ENCODE results near the gene ANGPTL8. TPM values are rescaled to one million over a fixed set of nuclear protein-coding genes. Genes with fewer than 3 reads are reported as not detected.

The ANGPTL8 gene
- total and polyA plus RNA-seq, 2 of the 13 experiments (the other 11 are each of a cell fraction or from before 2014, with no cell fraction given) = 27.3 to 243 TPM

DNA sequence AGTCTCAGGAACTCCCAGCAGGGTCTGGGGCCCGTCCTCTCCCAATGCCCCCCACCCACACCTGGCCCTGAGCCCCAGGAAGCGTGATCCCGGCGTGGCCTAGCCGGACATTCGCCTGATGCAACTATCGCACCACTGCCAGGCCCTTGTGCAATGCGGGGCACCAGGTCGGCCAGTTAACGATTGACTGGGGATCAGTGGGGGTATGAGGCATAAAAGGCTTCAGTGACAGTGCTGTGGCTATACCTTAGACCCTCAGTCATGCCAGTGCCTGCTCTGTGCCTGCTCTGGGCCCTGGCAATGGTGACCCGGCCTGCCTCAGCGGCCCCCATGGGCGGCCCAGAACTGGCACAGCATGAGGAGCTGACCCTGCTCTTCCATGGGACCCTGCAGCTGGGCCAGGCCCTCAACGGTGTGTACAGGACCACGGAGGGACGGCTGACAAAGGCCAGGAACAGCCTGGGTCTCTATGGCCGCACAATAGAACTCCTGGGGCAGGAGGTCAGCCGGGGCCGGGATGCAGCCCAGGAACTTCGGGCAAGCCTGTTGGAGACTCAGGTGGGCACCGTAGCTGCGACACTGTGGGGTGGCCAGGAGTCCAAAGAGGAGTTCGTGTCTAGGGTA, at the start of gene ANGPTL8 (continued):
- TF ChIP-seq, protein P1, sequence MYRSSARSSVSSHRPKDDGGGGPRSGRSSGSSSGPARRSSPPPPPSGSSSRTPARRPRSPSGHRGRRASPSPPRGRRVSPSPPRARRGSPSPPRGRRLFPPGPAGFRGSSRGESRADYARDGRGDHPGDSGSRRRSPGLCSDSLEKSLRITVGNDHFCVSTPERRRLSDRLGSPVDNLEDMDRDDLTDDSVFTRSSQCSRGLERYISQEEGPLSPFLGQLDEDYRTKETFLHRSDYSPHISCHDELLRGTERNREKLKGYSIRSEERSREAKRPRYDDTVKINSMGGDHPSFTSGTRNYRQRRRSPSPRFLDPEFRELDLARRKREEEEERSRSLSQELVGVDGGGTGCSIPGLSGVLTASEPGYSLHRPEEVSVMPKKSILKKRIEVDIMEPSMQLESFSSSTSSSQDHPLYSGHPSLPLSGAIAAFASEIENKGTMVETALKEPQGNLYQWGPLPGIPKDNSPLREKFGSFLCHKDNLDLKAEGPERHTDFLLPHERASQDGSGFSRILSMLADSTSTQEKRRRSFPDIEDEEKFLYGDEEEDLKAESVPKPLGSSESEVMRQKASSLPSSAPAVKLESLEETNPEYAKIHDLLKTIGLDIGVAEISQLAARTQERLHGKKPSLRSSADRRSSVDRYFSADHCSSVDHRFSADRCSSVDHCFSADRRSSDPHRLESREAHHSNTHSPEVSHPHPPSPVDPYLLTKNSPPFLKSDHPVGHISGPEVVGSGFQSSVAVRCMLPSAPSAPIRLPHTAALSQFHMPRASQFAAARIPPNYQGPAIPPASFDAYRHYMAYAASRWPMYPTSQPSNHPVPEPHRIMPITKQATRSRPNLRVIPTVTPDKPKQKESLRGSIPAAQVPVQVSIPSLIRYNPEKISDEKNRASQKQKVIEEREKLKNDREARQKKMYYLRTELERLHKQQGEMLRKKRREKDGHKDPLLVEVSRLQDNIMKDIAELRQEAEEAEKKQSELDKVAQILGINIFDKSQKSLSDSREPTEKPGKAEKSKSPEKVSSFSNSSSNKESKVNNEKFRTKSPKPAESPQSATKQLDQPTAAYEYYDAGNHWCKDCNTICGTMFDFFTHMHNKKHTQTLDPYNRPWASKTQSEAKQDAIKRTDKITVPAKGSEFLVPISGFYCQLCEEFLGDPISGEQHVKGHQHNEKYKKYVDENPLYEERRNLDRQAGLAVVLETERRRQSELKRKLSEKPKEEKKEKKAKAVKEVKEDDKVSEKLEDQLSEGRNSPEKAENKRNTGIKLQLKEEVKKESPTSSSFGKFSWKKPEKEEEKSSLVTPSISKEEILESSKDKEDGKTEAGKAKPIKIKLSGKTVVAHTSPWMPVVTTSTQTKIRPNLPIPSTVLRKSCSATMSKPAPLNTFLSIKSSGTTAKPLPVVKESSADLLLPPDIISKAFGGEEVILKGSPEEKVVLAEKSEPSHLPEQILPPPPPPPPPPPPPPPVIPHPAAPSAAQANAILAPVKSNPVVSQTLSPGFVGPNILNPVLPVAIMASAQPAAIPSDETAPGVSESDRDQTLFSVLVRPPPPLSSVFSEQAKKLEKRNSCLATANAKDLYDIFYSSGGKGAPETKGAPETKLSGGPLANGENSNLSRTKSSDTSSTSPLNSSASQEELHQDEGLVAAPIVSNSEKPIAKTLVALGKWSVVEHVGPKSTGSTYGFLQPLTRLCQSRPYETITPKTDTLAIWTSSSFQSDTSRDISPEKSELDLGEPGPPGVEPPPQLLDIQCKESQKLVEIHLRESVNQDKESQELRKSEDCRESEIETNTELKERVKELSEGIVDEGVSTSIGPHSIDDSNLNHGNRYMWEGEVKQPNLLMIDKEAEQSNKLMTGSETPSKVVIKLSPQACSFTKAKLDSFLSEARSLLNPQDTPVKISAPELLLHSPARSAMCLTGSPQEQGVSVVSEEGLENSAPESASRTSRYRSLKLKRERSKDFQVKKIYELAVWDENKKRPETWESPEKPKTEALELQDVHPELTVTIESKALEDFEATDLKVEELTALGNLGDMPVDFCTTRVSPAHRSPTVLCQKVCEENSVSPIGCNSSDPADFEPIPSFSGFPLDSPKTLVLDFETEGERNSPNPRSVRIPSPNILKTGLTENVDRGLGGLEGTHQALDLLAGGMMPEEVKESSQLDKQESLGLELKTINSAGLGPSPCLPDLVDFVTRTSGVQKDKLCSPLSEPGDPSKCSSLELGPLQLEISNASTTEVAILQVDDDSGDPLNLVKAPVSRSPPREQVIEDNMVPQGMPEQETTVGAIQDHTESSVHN (CRISPR knock-in tag; IDR thresholded peaks at IDR 0.05) = peak; percentile 96
- TF ChIP-seq, protein P2, sequence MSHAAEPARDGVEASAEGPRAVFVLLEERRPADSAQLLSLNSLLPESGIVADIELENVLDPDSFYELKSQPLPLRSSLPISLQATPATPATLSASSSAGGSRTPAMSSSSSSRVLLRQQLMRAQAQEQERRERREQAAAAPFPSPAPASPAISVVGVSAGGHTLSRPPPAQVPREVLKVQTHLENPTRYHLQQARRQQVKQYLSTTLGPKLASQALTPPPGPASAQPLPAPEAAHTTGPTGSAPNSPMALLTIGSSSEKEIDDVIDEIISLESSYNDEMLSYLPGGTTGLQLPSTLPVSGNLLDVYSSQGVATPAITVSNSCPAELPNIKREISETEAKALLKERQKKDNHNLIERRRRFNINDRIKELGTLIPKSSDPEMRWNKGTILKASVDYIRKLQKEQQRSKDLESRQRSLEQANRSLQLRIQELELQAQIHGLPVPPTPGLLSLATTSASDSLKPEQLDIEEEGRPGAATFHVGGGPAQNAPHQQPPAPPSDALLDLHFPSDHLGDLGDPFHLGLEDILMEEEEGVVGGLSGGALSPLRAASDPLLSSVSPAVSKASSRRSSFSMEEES (CRISPR knock-in tag; IDR thresholded peaks at IDR 0.05) = peak; percentile 89
- TF ChIP-seq GLI4 (CRISPR knock-in tag; IDR thresholded peaks at IDR 0.05; ENCODE audit: borderline replicate concordance) = 0 out of 2 replicates have a peak, but pooled peaks have one; percentile 25
- TF ChIP-seq ZNF615 (CRISPR knock-in tag; IDR thresholded peaks at IDR 0.05; ENCODE audit: borderline replicate concordance) = no peak
- TF ChIP-seq ONECUT2 (CRISPR knock-in tag; IDR thresholded peaks at IDR 0.05) = peak; percentile 82
- no peak for TF ChIP-seq MATR3 (CRISPR knock-in tag; IDR thresholded peaks at IDR 0.05)
- TF ChIP-seq TGIF2 (CRISPR knock-in tag; IDR thresholded peaks at IDR 0.05) = peak; percentile 81; the same call in 1 of the 2 replicates
- TF ChIP-seq RCOR2 (CRISPR knock-in tag; IDR thresholded peaks at IDR 0.05) = peak; percentile 73
- peak; percentile 99 for TF ChIP-seq GATAD2A (CRISPR knock-in tag; IDR thresholded peaks at IDR 0.05)
- no peak for TF ChIP-seq ZNF577 (CRISPR knock-in tag; IDR thresholded peaks at IDR 0.05; ENCODE audit: borderline replicate concordance, low read depth)
- TF ChIP-seq ZNF552 (CRISPR knock-in tag; IDR thresholded peaks at IDR 0.05; ENCODE audit: borderline replicate concordance) = peak; percentile 65; the same call in 1 of the 2 replicates
- peak; percentile 85; the same call in 1 of the 2 replicates for TF ChIP-seq PCBP1 (IDR thresholded peaks at IDR 0.05; ENCODE audit: borderline replicate concordance, low read depth, low read length)
- no peak for TF ChIP-seq SMAD1 (CRISPR knock-in tag; IDR thresholded peaks at IDR 0.05; ENCODE audit: borderline replicate concordance, low read depth)
- TF ChIP-seq FOXK2 (IDR thresholded peaks at IDR 0.05) = no peak
- no peak for TF ChIP-seq PHB2 (IDR thresholded peaks at IDR 0.05; ENCODE audit: partially characterized antibody)
- TF ChIP-seq FOXJ3 (CRISPR knock-in tag; IDR thresholded peaks at IDR 0.05; ENCODE audit: borderline replicate concordance) = peak; percentile 43; the same call in 1 of the 2 replicates
- TF ChIP-seq, protein P3, sequence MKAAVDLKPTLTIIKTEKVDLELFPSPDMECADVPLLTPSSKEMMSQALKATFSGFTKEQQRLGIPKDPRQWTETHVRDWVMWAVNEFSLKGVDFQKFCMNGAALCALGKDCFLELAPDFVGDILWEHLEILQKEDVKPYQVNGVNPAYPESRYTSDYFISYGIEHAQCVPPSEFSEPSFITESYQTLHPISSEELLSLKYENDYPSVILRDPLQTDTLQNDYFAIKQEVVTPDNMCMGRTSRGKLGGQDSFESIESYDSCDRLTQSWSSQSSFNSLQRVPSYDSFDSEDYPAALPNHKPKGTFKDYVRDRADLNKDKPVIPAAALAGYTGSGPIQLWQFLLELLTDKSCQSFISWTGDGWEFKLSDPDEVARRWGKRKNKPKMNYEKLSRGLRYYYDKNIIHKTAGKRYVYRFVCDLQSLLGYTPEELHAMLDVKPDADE (CRISPR knock-in tag; IDR thresholded peaks at IDR 0.05) = no peak
- peak; percentile 78; the same call in 1 of the 2 replicates for TF ChIP-seq FOXK1 (CRISPR knock-in tag; IDR thresholded peaks at IDR 0.05; ENCODE audit: borderline replicate concordance, low read depth)
- no peak for TF ChIP-seq ZNF75D (CRISPR knock-in tag; IDR thresholded peaks at IDR 0.05; ENCODE audit: borderline replicate concordance)

Data from HepG2 (cell line).